ENCODE measurements around the gene CASKIN2. TPM values are rescaled to one million over a fixed set of nuclear protein-coding genes. Genes with fewer than 3 reads are reported as not detected.
"Not testable (repeated sequence)": the region's sequence is repeated elsewhere in the genome, so short reads cannot be mapped to it uniquely, and the experiment has no call there.

Gene CASKIN2
- total RNA-seq, 1 donor from 2014 or later = 2.0 TPM

DNA sequence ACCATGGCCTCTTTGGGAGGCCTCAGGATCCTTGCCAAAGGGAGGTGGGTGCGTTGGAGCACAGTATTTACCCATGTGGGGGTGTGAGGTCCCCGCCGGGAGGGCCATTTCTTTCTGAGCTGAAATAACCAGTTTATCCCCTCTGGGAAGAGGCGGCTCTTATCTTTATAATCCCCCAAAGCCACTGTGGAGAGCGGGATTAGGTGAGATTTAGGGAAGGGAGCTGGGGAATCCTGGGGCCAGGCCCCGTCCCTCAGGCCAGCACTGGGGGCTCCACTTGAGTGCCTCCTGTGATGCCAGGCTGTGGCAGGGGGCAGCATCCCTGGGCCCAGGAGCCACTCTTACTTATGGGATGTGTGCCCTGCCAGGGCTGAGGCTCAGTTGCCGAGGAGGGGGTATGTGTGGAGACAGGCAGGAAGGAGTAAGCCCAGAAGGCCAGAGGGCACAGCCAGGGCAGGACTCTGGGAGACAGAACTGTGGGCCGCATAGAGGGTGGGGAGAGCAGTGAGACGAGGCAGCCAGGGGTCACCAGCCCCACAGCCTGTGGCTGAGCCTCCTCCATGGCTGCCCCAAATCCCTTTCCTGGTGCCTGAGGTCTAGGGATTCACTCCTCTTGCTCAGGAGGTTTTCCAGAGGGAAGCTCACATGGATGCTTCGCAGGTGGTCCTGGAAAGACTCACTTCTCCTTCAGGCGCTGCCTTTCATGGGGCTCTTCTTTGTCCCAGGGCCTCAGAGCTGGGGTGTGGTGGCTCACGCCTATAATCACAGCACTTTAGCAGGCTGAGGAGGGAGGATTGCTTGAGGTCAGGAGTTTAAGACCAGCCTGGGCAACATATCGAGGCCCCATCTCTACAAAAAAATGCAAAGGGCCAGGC is 33.9 kb downstream of the CASKIN2 start:
- H3K36me3 Mint-ChIP-seq (ENCODE audit: low read depth) = peaks cover 2% of the 10 kb centered on the region
- H3K4me3 Mint-ChIP-seq = no peak overlapping the region
- intact Hi-C loops (cut with micrococcal nuclease) = no loop called here
- no peaks in the 10 kb centered on the region for H3K27me3 Mint-ChIP-seq (ENCODE audit: insufficient read depth)
- no peak for DNase-seq (ENCODE audit: low spot score)
- no peak overlapping the region for H3K27ac Mint-ChIP-seq
- H3K9me3 Mint-ChIP-seq = no peaks in the 10 kb centered on the region
- peaks cover 2% of the 10 kb centered on the region for H3K4me1 Mint-ChIP-seq (ENCODE audit: low read depth)

DNA sequence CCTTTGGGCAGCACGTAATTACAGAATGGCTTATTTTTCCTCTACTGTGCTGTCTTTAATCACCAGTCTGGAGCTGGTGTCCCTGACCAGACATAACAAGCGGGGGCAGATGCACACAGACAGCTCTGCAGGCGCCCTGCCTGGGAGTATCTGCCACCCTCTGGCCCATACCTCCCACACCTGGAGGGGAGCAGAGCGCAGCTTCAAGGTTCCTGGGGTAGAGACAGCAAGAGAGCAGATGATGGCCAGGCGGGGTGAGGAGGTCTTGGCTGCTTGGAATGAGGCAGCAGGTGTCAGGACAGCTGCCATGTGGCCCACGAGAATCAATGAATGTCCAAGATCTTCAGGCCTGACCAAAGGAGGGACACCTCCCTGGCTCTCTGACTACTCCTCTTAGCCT is 35.1 kb downstream of the CASKIN2 start:
- H3K4me3 Mint-ChIP-seq = no peak overlapping the region
- H3K9me3 Mint-ChIP-seq = no peaks in the 10 kb centered on the region
- H3K36me3 Mint-ChIP-seq (ENCODE audit: low read depth) = peaks cover 3% of the 10 kb centered on the region
- H3K27ac Mint-ChIP-seq = no peak overlapping the region
- H3K27me3 Mint-ChIP-seq (ENCODE audit: insufficient read depth) = no peaks in the 10 kb centered on the region
- intact Hi-C loops (cut with micrococcal nuclease) = no loop called here
- no peaks in the 10 kb centered on the region for H3K4me1 Mint-ChIP-seq (ENCODE audit: low read depth)
- DNase-seq (ENCODE audit: low spot score) = no peak

DNA sequence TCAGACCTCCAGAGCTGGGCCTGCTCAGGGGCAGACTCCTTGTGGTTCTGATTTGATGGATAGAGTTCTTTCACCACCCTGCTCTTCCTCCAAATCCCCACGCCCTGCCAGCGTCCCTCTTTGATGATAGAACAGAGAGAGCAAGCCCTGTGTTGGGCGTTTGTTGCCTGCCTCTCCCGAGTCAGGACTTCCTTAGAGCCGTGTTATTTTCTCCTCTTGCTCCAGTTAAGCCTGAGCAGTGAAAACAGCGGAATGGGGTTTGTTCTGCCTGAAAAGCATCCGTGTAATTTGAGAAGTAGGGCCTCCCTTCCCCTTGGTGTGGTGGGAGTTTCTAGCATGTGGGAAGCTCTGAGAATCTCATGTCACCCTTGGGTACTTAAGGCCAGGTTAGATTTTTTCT is 36.8 kb downstream of the CASKIN2 start:
- Mint-ChIP-seq H3K27me3 (ENCODE audit: insufficient read depth) (no peaks in the 10 kb centered on the region), H3K4me1 (ENCODE audit: low read depth) (no peaks in the 10 kb centered on the region), H3K27ac (no peak overlapping the region), H3K4me3 (no peak overlapping the region), H3K9me3 (no peaks in the 10 kb centered on the region), H3K36me3 (ENCODE audit: low read depth) (peaks cover 3% of the 10 kb centered on the region)
- intact Hi-C loops (cut with micrococcal nuclease) = no loop called here
- no peak for DNase-seq (ENCODE audit: low spot score)

DNA sequence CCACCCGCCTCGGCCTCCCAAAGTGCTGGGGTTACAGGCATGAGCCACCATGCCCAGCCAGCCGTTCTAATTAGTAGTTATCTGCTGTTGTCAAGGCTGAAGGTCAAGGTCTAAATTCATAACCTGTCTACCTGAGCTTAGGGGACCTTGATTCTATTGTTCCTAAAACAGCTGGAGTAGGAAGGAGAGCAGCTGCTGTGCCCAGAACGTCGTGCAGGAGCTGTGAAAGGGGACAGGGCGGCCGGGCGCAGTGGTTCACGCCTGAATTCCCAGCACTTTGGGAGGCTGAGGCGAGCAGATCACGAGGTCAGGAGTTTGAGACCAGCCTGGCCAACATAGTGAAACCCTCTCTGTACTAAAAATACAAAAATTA is 37.9 kb downstream of the CASKIN2 start:
- H3K9me3 Mint-ChIP-seq; intact Hi-C loops (cut with micrococcal nuclease); H3K4me1 Mint-ChIP-seq (ENCODE audit: low read depth); H3K27ac Mint-ChIP-seq; DNase-seq (ENCODE audit: low spot score); H3K27me3 Mint-ChIP-seq (ENCODE audit: insufficient read depth); H3K4me3 Mint-ChIP-seq: not testable (repeated sequence)
- peaks cover 11% of the 10 kb centered on the region for H3K36me3 Mint-ChIP-seq (ENCODE audit: low read depth)

DNA sequence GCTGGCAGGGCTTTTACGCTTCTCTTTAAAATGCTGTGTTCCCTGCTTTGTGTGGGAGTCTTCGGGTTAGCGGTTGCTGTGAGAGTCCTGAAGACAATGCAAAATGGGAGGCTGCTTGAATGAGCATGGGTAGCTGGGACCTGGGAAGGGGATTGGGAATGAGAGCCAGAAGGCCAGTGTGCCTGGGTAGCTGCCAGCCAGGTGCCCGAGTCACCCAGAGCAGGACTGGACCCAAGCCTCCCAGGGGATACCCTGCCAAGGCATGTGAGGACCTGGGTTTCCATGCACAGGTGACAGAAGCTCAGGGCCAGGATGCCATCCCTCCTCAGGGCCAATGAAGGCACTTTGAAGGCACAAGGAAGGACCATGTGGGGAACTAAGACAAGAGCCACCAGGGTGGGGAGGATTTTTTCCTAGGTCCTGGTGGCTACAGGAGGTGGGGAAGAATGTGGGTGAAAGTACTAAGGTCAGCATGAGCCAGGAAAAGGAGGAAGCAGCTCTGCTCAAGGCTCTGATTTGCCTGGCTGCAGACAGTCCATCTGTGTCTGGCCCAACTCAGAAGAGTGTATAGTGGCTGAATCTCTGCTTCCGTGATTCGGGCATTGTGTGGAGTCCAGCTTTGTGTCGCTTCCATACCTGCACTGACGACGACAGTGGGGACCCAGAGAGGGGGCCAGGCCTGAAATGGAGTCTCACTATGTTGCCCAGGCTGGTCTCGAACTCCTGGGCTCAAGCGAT is 38.4 kb downstream of the CASKIN2 start:
- Mint-ChIP-seq H3K27me3 (ENCODE audit: insufficient read depth) (no peaks in the 10 kb centered on the region), H3K27ac (no peak overlapping the region), H3K9me3 (no peaks in the 10 kb centered on the region), H3K36me3 (ENCODE audit: low read depth) (peaks cover 11% of the 10 kb centered on the region), H3K4me3 (no peak overlapping the region), H3K4me1 (ENCODE audit: low read depth) (no peaks in the 10 kb centered on the region)
- intact Hi-C loops (cut with micrococcal nuclease) = no loop called here
- no peak for DNase-seq (ENCODE audit: low spot score)

DNA sequence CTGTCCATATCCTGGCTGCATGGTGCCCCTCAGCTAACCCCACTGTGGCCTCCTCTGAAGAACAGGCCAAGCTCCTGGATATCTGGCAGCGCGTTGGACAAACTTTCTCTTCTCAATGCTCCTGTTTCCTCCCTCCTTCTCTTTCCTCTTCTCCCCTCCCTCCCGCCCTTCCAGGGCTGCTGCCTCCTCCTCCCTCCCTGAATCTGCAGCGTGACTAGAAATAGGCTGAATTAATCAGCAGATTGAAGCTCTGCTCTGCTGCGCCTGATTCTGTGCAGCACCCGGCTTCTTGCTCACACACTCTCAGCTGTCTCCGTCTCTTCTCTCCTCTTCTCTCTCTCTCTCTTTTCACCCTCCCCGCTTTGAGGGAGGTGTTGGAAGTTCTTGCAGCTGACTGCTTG is 39.1 kb downstream of the CASKIN2 start:
- peaks cover 11% of the 10 kb centered on the region for H3K36me3 Mint-ChIP-seq (ENCODE audit: low read depth)
- no peaks in the 10 kb centered on the region for H3K9me3 Mint-ChIP-seq
- no peak for DNase-seq (ENCODE audit: low spot score)
- H3K27me3 Mint-ChIP-seq (ENCODE audit: insufficient read depth) = no peaks in the 10 kb centered on the region
- no peak overlapping the region for H3K27ac Mint-ChIP-seq
- intact Hi-C loops (cut with micrococcal nuclease) = no loop called here
- no peaks in the 10 kb centered on the region for H3K4me1 Mint-ChIP-seq (ENCODE audit: low read depth)
- H3K4me3 Mint-ChIP-seq = no peak overlapping the region

DNA sequence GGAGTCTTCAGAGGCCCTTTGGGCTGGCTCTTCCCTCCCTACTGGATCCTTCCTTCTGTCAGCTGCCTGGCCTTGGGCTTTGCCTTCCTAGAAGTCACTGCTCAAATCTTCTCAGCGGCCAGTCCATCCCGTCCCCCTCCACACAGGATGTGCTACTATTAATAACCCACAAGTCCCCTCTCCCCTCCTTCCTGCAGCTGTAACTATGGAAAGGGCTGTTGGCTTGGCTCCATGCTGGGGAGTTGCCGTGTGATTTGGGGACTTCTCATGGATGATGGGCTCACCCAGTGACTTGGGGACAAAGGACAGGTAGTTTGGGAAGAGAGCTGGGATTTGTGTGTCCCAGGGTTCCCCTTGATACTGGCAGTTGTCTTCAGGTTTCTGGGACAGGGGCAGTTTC is 39.5 kb downstream of the CASKIN2 start:
- Mint-ChIP-seq H3K4me1 (ENCODE audit: low read depth) (no peaks in the 10 kb centered on the region), H3K9me3 (no peaks in the 10 kb centered on the region), H3K27me3 (ENCODE audit: insufficient read depth) (no peaks in the 10 kb centered on the region), H3K4me3 (no peak overlapping the region), H3K36me3 (ENCODE audit: low read depth) (peaks cover 11% of the 10 kb centered on the region), H3K27ac (no peak overlapping the region)
- no peak for DNase-seq (ENCODE audit: low spot score)
- intact Hi-C loops (cut with micrococcal nuclease) = no loop called here

DNA sequence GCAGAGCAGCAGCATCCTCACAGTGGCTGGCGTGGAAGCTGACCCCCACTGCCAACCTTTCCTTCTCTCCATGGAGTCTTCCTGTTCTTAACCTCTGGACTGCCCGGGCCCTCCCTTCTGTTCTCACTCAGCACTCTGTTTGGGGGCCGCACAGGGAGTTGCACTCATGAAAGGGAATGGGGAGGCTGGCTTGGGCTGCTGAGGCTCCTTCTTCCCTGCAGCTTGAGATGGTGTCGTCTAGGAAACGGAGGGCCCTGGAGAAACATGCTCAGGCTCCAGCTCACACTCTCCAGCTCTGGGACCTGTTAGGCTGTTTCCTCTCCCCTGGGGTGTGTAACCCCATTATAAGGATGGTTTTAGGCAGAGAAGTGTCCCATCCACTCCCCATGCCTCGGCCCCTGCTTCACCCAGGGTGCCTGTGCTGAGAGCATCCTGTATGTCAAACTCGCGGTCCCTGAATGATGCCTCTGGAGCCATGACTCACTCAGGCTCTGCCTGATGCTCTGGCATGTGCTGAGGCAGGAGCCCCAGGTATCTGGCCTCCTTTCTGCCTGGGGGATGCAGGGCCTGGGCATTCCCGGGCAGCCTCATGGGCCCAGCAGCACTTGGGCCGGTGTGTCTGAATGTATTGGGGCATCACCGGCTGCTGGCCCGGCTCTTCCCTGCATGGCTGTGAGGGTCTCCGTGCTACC is 40.0 kb downstream of the CASKIN2 start:
- no peaks in the 10 kb centered on the region for H3K9me3 Mint-ChIP-seq
- intact Hi-C loops (cut with micrococcal nuclease) = no loop called here
- H3K27me3 Mint-ChIP-seq (ENCODE audit: insufficient read depth) = no peaks in the 10 kb centered on the region
- no peaks in the 10 kb centered on the region for H3K4me1 Mint-ChIP-seq (ENCODE audit: low read depth)
- no peak overlapping the region for H3K27ac Mint-ChIP-seq
- peaks cover 11% of the 10 kb centered on the region for H3K36me3 Mint-ChIP-seq (ENCODE audit: low read depth)
- no peak for DNase-seq (ENCODE audit: low spot score)
- H3K4me3 Mint-ChIP-seq = no peak overlapping the region

DNA sequence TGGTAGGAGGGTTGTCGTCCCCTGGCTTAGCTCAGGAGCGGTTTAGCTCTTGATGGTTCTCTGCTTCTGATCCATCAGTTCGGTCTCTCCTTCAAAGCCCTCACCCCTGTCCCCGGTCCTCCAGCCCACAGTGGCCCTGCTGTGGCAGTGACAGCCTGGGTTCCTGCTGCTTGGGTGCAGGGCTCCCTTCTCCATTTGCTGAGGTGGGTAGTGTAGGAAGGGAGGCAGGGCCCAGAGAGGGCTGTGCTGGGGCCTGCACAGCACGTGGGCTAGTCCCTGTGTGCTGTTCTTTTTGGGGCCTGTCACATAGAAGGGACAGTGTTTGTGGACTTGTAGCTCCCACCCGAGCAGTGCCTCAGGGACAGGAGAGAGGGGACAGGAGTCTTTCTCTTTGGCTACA is 40.6 kb downstream of the CASKIN2 start:
- intact Hi-C loops (cut with micrococcal nuclease) = no loop called here
- H3K27me3 Mint-ChIP-seq (ENCODE audit: insufficient read depth) = no peaks in the 10 kb centered on the region
- H3K9me3 Mint-ChIP-seq = no peaks in the 10 kb centered on the region
- no peak overlapping the region for H3K4me3 Mint-ChIP-seq
- DNase-seq (ENCODE audit: low spot score) = no peak
- H3K36me3 Mint-ChIP-seq (ENCODE audit: low read depth) = peaks cover 11% of the 10 kb centered on the region
- no peaks in the 10 kb centered on the region for H3K4me1 Mint-ChIP-seq (ENCODE audit: low read depth)
- no peak overlapping the region for H3K27ac Mint-ChIP-seq

DNA sequence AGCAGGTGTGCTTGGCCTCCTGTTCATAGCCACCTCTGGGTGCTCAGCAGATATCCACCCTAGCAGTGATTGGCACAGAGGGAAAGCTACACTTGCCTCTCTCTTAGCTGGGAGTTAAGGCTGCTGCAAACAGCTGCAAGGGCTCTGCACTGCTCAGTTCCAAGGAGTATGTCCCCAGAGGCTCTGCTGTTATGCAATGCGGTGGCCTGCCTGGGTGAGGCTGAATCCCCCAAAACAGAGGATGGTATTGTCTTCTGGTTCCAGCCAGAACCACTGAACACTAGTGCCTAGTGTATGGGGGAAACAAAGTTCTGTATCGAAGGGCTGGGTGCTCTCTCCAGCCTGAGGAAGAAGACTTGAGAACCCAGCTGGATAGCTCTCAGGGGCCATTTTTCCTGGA is 42.1 kb downstream of the CASKIN2 start:
- Mint-ChIP-seq H3K4me1 (ENCODE audit: low read depth) (no peaks in the 10 kb centered on the region), H3K27ac (no peak overlapping the region), H3K4me3 (no peak overlapping the region), H3K36me3 (ENCODE audit: low read depth) (peaks cover 11% of the 10 kb centered on the region), H3K27me3 (ENCODE audit: insufficient read depth) (no peaks in the 10 kb centered on the region), H3K9me3 (no peaks in the 10 kb centered on the region)
- DNase-seq (ENCODE audit: low spot score) = no peak
- intact Hi-C loops (cut with micrococcal nuclease) = no loop called here

DNA sequence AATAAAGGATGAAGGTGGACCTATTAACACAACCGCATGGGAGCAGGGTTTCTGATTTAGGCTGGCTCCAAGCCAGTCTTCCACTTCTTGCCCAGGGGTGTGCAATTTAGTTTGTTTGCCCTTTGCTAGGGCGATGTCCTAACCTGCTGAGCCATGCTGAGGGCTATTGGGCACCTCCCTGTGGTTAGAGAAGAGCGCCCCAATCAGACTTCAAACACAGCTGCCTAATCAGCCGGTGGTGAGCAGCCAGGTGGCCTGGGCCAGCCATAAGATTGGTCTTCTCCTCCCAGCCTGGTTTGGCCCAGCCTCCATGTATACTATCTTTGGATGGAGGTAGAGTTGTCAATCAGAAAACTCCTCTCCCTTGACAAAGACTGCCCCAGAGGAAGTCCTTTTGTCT is 43.2 kb downstream of the CASKIN2 start:
- Mint-ChIP-seq H3K27ac (no peak overlapping the region), H3K9me3 (no peaks in the 10 kb centered on the region), H3K4me1 (ENCODE audit: low read depth) (no peaks in the 10 kb centered on the region), H3K4me3 (no peak overlapping the region), H3K27me3 (ENCODE audit: insufficient read depth) (no peaks in the 10 kb centered on the region), H3K36me3 (ENCODE audit: low read depth) (peaks cover 12% of the 10 kb centered on the region)
- intact Hi-C loops (cut with micrococcal nuclease) = no loop called here
- DNase-seq (ENCODE audit: low spot score) = no peak

DNA sequence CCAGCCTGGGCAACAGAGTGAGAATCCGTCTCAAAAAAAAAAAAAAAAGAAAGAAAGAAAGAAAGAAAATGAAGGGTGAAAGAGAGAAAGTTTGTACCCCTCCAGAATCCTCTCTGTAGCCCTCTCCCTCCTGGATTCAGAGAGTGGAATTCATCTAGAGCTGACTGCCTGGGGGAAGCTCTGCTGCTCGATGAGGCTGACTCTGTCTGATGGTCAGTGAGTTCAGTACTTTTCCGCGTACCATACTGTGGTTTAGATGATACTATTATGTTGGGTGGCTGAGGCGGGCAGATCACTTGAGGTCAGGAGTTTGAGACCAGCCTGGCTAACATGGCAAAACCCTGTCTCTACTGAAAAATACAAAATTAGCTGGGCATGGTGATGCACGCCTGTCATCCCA is 44.1 kb downstream of the CASKIN2 start:
- no peaks in the 10 kb centered on the region for H3K9me3 Mint-ChIP-seq
- no peaks in the 10 kb centered on the region for H3K4me1 Mint-ChIP-seq (ENCODE audit: low read depth)
- no peak overlapping the region for H3K27ac Mint-ChIP-seq
- H3K36me3 Mint-ChIP-seq (ENCODE audit: low read depth) = peaks cover 9% of the 10 kb centered on the region
- DNase-seq (ENCODE audit: low spot score) = no peak
- H3K4me3 Mint-ChIP-seq = no peak overlapping the region
- intact Hi-C loops (cut with micrococcal nuclease) = no loop called here
- H3K27me3 Mint-ChIP-seq (ENCODE audit: insufficient read depth) = no peaks in the 10 kb centered on the region

DNA sequence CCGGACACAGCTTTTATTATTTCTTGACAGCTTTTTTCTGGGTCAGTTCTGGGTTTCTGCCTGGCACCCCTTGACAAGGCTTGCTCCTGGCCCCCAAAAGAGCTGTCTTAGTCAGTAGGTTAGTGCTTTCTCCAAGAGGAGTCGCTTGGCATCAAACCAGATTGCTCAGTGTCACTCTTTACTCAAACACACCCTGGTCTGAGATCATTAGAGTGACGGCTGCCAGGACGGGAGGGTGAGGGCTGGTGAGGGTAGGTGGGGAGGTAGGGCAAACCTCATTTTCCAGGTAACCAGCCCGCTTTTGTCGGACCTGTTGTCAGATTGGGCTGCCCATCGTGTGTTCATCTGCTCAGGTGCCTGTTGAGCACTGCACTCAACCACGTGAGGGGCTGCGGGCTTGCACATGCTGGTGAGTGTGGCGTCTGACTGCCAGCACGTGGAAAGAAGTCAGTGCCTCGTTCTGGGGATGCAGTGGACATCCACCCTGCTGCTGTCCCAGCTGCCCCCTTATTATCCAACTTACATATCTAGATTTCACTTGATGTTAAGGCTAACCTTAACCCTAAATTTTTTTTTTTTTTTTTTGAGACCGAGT is 46.5 kb downstream of the CASKIN2 start:
- H3K27ac Mint-ChIP-seq = no peak overlapping the region
- no peak for DNase-seq (ENCODE audit: low spot score)
- intact Hi-C loops (cut with micrococcal nuclease) = no loop called here
- no peaks in the 10 kb centered on the region for H3K9me3 Mint-ChIP-seq
- no peaks in the 10 kb centered on the region for H3K27me3 Mint-ChIP-seq (ENCODE audit: insufficient read depth)
- no peaks in the 10 kb centered on the region for H3K4me1 Mint-ChIP-seq (ENCODE audit: low read depth)
- no peak overlapping the region for H3K4me3 Mint-ChIP-seq
- peaks cover 9% of the 10 kb centered on the region for H3K36me3 Mint-ChIP-seq (ENCODE audit: low read depth)

All from activated T-helper 1 cell treated with anti-CD3 and anti-CD28 coated beads, Interleukin-12 subunit alpha, Interleukin-12 subunit beta, Interleukin-2, Interleukin-4 antibody, amounts not matched to agents 30 ng/mL and 10 ng/mL and 1 ng/mL, durations not matched to agents 14 hours and 24 hours and 36 hours (primary cell).